NT2/D1 (cell line): ENCODE measurements around the gene TMEM240.
"Not testable (repeated sequence)": the region's sequence is repeated elsewhere in the genome, so short reads cannot be mapped to it uniquely, and the experiment has no call there.

ENCODE experiments used
- YY1 ChIP-seq: IDR thresholded peaks from 2 replicates; pipeline ENCODE4 v1.6.1; 2011; ENCODE audit not compliant: insufficient read length, insufficient read depth
- ZNF274 ChIP-seq: IDR thresholded peaks from 2 replicates; pipeline ENCODE4 v1.6.1; 2011; ENCODE audit warnings: mild to moderate bottlenecking, low read depth, low read length

- not testable (repeated sequence) for TF ChIP-seq YY1, ZNF274
Observed at GRCh38 chr1:1519805-1520505, 20.5 kb downstream of the TMEM240 start.
